AG09309 (cell line): ENCODE results near the gene P2RX7.
"Not testable (repeated sequence)": the region's sequence is repeated elsewhere in the genome, so short reads cannot be mapped to it uniquely, and the experiment has no call there.

ENCODE experiments used
- DNase-seq: peaks from one replicate; pipeline ENCODE4 v3.0.0-alpha.2; 2010; ENCODE audit warnings: low read depth
- H3K4me3 ChIP-seq: 2 replicates; pipeline ENCODE4 v1.5.1; 2011; ENCODE audit warnings: mild to moderate bottlenecking, low read depth, low read length, moderate library complexity; ENCODE audit not compliant: control insufficient read depth
- CTCF ChIP-seq: IDR thresholded peaks from 2 replicates; pipeline ENCODE4 v1.5.1; 2011; ENCODE audit warnings: mild to moderate bottlenecking, low read depth, low read length, inconsistent platforms; ENCODE audit not compliant: insufficient read depth, control insufficient read depth; ENCODE audit errors: missing control alignments

P2RX7 gene

GRCh38 chr12:121218588-121219352 lies 86.1 kb downstream of the P2RX7 start:
- no peak for TF ChIP-seq CTCF

GRCh38 chr12:121219353-121219986 lies 86.8 kb downstream of the P2RX7 start:
- no peak for DNase-seq
- no peak for TF ChIP-seq CTCF
- no peak overlapping the region for H3K4me3 ChIP-seq

More at GRCh38 chr12:121218588-121219352, 86.1 kb downstream of the P2RX7 start:
- DNase-seq, result no peak
- H3K4me3 ChIP-seq, result no peak overlapping the region

- no peak overlapping the region for H3K4me3 ChIP-seq
- no peak for TF ChIP-seq CTCF
- DNase-seq, result no peak
Observed at GRCh38 chr12:121222847-121223246, 90.2 kb downstream of the P2RX7 start.

- H3K4me3 ChIP-seq, result no peak overlapping the region
- peak; percentile 24 for TF ChIP-seq CTCF
- no peak for DNase-seq
Observed at GRCh38 chr12:121223292-121224285, 90.9 kb downstream of the P2RX7 start.

- H3K4me3 ChIP-seq, result no peak overlapping the region
- no peak for TF ChIP-seq CTCF
- DNase-seq, result no peak
Observed at GRCh38 chr12:121224591-121224990, 91.9 kb downstream of the P2RX7 start.

GRCh38 chr12:121226399-121226798 lies 93.7 kb downstream of the P2RX7 start:
- DNase-seq, result no peak
- H3K4me3 ChIP-seq, result no peak overlapping the region
- no peak for TF ChIP-seq CTCF

GRCh38 chr12:121226871-121227270 lies 94.2 kb downstream of the P2RX7 start:
- not testable (repeated sequence) for DNase-seq, H3K4me3 ChIP-seq
